GM10248 (cell line): ENCODE data around the gene TRNP1.

Experiments used
- CTCF ChIA-PET: fragments of 300-600 bp; sonication (Branson Sonifier 250); formaldehyde crosslinking; extraction: SDS; loops from one replicate; lab custom pipeline; 2021; ENCODE audit warnings: antibody characterized with exemption; lab: Yijun Ruan, JAX
- POLR2A ChIA-PET: fragments of 350-650 bp; sonication (Branson Sonifier 250); formaldehyde crosslinking; extraction: SDS; loops from one replicate; lab custom pipeline; 2020; ENCODE audit warnings: antibody characterized with exemption; lab: Yijun Ruan, JAX
- DNase-seq: peaks from one replicate; pipeline ENCODE4 v3.0.0; 2012; ENCODE audit errors: extremely low spot score
- CTCF ChIP-seq: IDR thresholded peaks from 2 replicates; pipeline ENCODE4 v1.5.1; 2012; ENCODE audit warnings: mild to moderate bottlenecking, low read depth; ENCODE audit errors: extremely low read depth, missing control alignments, control extremely low read depth

The TRNP1 gene

GRCh38 chr1:26957306-26957705 lies 36.2 kb upstream of the TRNP1 start:
- no peak for TF ChIP-seq CTCF
- POLR2A ChIA-PET: no interaction called here
- CTCF ChIA-PET: no interaction called here
- DNase-seq: no peak

- CTCF ChIA-PET: interaction anchor here (1.0 to 1.8 kb wide), 2 partner anchors 9 to 10 kb away, joined by 3 to 4 read pairs; no protein-coding TSS in a partner anchor
- POLR2A ChIA-PET: no interaction called here
- TF ChIP-seq CTCF: no peak
- no peak for DNase-seq
Observed at GRCh38 chr1:26959270-26959669, 34.2 kb upstream of the TRNP1 start.

- DNase-seq: no peak
- CTCF ChIA-PET: interaction anchor here (0.8 to 1.8 kb wide), 2 partner anchors 9 to 37 kb away, joined by 3 to 4 read pairs; no protein-coding TSS in a partner anchor
- POLR2A ChIA-PET: no interaction called here
- TF ChIP-seq CTCF: no peak
Observed at GRCh38 chr1:26959722-26960624, 33.5 kb upstream of the TRNP1 start, which contains the start of gene KDF1. TSS of gene KDF1 (minus strand) at chr1:26960468. CDS start at chr1:26952380, 8,088 bp downstream.

GRCh38 chr1:26960625-26960966 lies 32.9 kb upstream of the TRNP1 start:
- CTCF ChIA-PET: interaction anchor here (0.8 to 1.8 kb wide), 2 partner anchors 8 to 37 kb away, joined by 3 to 4 read pairs; no protein-coding TSS in a partner anchor
- no peak for TF ChIP-seq CTCF
- POLR2A ChIA-PET: interaction anchor here (0.6 kb wide), 1 partner anchor 14 kb away, joined by 5 read pairs; no protein-coding TSS in a partner anchor
- no peak for DNase-seq

GRCh38 chr1:26961826-26962225 lies 31.7 kb upstream of the TRNP1 start:
- POLR2A ChIA-PET: no interaction called here
- DNase-seq: no peak
- TF ChIP-seq CTCF: no peak
- CTCF ChIA-PET: interaction anchor here (0.6 to 1.1 kb wide), 2 partner anchors 8 to 136 kb away, joined by 3 read pairs; no protein-coding TSS in a partner anchor

- ChIA-PET POLR2A (no interaction called here), CTCF (no interaction called here)
- no peak for TF ChIP-seq CTCF
- DNase-seq: no peak
Observed at GRCh38 chr1:26965213-26965612, 28.3 kb upstream of the TRNP1 start.
